22Rv1 (cell line): ENCODE results near the gene TMEM145.
A peak's percentile ranks its signal among the peaks of the same experiment; 100 is the strongest.

Source experiments
- H3K27ac ChIP-seq: fragments of 450-650 bp; 2 replicates; pipeline ENCODE4 v1.5.1; 2017
- CTCF ChIP-seq: fragments of 450-650 bp; IDR thresholded peaks from 2 replicates; pipeline ENCODE4 v1.5.1; 2017; ENCODE audit warnings: mild to moderate bottlenecking
- ZFX ChIP-seq: fragments of 450-650 bp; IDR thresholded peaks from 2 replicates; pipeline ENCODE4 v1.6.1; 2017; ENCODE audit warnings: antibody characterized with exemption, borderline replicate concordance

Gene TMEM145

DNA sequence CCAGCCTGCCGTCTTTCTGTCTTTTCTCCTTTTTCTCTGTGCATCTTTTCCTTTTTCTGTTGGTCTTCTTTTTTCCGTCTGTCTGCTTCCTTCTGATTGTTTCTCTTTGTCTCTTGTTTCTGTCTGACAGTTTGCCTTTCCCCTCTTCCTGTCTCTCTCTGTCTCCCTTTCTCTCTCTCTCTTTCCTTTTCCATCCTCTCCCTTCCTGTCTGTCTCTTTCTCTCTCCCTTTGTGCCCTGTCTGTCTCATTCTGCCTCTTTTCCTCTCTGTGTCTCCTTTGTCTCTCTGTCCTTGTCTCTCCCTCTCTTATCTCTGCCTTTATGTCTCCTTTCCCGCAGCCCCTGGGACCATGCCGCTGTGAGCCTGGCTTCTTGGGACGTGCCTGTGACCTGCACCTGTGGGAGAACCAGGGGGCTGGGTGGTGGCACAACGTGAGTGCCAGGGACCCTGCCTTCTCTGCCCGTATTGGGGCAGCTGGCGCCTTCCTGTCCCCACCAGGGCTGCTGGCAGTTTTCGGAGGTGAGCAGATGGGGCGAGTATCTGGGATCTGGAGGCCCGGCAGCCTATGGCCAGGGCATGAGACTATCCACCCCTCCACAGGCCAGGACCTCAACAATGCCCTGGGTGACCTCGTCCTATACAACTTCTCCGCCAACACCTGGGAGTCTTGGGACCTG lies 21.7 kb downstream of the TMEM145 start:
- H3K27ac ChIP-seq = no peak overlapping the region
- TF ChIP-seq CTCF (no peak), ZFX (no peak)

- TF ChIP-seq CTCF (no peak), ZFX (no peak)
These were observed 22.3 kb downstream of the TMEM145 start for GRCh38 chr19:42335374-42335936.

DNA sequence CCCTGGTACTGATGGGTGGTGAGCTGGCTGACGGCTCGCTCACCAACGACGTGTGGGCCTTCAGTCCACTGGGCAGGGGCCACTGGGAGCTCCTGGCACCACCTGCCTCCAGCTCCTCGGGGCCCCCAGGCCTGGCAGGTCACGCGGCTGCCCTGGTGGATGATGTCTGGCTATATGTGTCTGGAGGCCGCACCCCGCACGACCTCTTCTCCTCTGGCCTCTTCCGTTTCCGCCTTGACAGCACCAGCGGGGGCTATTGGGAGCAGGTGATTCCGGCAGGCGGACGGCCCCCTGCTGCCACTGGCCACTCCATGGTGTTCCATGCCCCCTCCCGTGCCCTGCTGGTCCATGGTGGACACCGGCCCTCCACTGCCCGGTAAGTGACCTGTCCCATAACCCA lies 22.9 kb downstream of the TMEM145 start:
- H3K27ac ChIP-seq = no peak overlapping the region
- TF ChIP-seq CTCF (no peak), ZFX (no peak)

More at GRCh38 chr19:42335374-42335936, 22.3 kb downstream of the TMEM145 start:
- no peak overlapping the region for H3K27ac ChIP-seq

DNA sequence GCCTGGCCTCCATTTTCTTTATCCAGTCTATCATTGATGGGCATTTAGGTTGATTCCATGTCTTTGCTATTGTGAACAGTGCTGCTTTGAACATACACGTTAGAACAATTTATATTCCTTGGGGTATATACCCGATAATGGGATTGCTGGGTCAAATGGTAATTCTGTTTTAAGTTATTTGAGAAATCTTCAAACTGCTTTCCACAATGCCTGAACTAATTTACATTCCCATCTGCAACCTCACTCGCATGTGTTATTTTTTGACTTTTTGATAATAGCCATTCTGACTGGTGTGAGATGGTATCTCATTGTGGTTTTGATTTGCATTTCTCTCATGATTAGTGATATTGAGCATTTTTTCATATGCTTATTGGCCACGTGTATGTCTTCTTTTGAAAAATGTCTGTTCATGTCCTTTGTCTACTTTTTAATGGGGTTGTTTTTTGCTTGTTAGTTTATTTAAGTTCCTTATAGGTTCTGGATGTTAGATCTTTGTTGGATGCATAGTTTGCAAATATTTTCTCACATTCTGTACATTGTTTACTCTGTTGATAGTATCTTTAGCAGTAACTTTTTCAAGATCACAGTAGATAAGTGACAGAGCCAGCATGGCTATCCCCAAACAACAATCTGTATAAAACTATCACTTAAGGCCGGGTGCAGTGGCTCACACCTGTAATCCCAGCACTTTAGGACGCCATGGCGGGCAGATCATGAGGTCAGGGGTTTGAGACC lies 26.2 kb downstream of the TMEM145 start:
- peak overlapping the region; percentile 59 for H3K27ac ChIP-seq

DNA sequence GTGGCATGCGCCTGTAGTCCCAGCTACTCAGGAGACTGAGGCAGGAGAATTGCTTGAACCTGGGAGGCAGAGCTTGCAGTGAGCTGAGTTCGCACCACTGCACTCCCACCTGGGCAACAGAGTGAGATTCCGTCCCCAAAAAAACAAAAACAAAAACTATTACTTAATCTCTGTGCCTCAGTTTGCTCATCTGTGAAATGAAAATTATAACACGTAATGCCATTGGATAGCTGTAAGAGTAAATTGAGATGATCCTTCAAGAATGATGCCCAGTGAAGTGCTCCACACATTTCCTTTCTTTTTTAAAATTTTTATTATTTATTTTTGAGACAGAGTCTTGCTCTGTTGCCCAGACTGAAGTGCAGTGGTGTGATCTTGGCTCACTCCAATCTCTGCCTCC lies 26.8 kb downstream of the TMEM145 start:
- peak overlapping the region; percentile 59; the same call in 1 of the 2 replicates for H3K27ac ChIP-seq

DNA sequence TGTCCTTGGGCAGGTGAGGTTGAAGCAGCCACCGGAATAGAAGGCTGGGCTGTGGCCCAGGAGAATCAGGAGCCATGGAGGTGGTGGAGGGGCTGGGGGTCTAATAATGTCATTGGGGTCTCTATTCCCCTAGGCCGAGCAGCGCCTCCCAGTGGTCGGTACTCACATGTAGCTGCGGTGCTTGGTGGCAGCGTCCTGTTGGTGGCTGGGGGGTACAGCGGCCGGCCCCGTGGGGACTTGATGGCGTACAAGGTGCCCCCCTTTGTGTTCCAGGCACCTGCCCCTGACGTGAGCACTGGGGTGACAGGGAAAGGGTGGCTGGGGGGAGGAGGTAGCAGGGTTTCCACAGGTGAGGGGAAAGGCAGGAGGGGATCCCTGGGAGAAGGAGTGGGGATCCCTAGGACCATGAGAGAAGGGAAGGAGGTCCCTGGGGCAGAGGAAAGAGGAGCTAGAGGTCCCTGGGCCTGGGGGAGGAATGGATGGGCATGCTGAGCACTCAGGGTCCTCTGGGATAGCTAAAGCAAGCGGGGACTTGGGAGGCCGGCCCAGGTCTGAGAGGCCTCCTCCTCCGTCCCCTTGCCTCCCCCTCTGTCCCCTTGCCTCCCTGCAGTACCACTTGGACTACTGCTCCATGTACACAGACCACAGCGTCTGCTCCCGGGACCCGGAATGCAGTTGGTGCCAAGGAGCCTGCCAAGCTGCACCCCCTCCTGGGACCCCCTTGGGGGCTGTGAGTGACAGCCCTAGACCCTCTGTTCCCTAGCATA lies 30.4 kb downstream of the TMEM145 start:
- no peak overlapping the region for H3K27ac ChIP-seq
- TF ChIP-seq ZFX = no peak
- TF ChIP-seq CTCF = peak; percentile 50

GRCh38 chr19:42344336-42344893 lies 31.3 kb downstream of the TMEM145 start:
- no peak overlapping the region for H3K27ac ChIP-seq

More at GRCh38 chr19:42344336-42344893, 31.3 kb downstream of the TMEM145 start:
- no peak for TF ChIP-seq CTCF
- no peak for TF ChIP-seq ZFX
